HG02623 (cell line): ENCODE results near the gene RNH1.
"Not testable (repeated sequence)": the region's sequence is repeated elsewhere in the genome, so short reads cannot be mapped to it uniquely, and the experiment has no call there.

Experiments used
- ATAC-seq: cut with Tn5 transposase; IDR thresholded peaks from one replicate; pipeline ENCODE4 v1.9.1; 2021; ENCODE audit warnings: moderate library complexity; ENCODE audit not compliant: unreplicated experiment

The RNH1 gene

GRCh38 chr11:477052-477715, 29.9 kb downstream of the RNH1 start:
- ATAC-seq: no peak

- ATAC-seq: no peak
Measured at GRCh38 chr11:476416-476815, 30.6 kb downstream of the RNH1 start.

GRCh38 chr11:475941-476340, 31.1 kb downstream of the RNH1 start:
- no peak for ATAC-seq

GRCh38 chr11:474914-475506, 32.0 kb downstream of the RNH1 start:
- no peak for ATAC-seq

GRCh38 chr11:473962-474785, 32.9 kb downstream of the RNH1 start:
- ATAC-seq: no peak

- no peak for ATAC-seq
Measured at GRCh38 chr11:473415-473814, 33.6 kb downstream of the RNH1 start.

GRCh38 chr11:472816-473215, 34.2 kb downstream of the RNH1 start:
- ATAC-seq: no peak

- no peak for ATAC-seq
Measured at GRCh38 chr11:472272-472671, 34.8 kb downstream of the RNH1 start.

GRCh38 chr11:471468-472145, 35.4 kb downstream of the RNH1 start:
- ATAC-seq: no peak

- no peak for ATAC-seq
Measured at GRCh38 chr11:469684-470560, 37.1 kb downstream of the RNH1 start.

GRCh38 chr11:469026-469683, 37.9 kb downstream of the RNH1 start:
- ATAC-seq: not testable (repeated sequence)

- no peak for ATAC-seq
Measured at GRCh38 chr11:468493-468892, 38.5 kb downstream of the RNH1 start.

- no peak for ATAC-seq
Measured at GRCh38 chr11:468036-468435, 39.0 kb downstream of the RNH1 start.

- no peak for ATAC-seq
Measured at GRCh38 chr11:465896-466530, 41.0 kb downstream of the RNH1 start.

- ATAC-seq: no peak
Measured at GRCh38 chr11:464316-464715, 42.7 kb downstream of the RNH1 start.

- no peak for ATAC-seq
Measured at GRCh38 chr11:462107-462890, 44.7 kb downstream of the RNH1 start.

GRCh38 chr11:461626-462025, 45.4 kb downstream of the RNH1 start:
- ATAC-seq: no peak

- no peak for ATAC-seq
Measured at GRCh38 chr11:460331-461199, 46.5 kb downstream of the RNH1 start.
